Hepatocyte (in vitro differentiated cells): ENCODE data around the gene HEBP1. TPM values are rescaled to one million over a fixed set of nuclear protein-coding genes. Genes with fewer than 3 reads are reported as not detected.

Experiments used
- DNase-seq: peaks from one replicate; pipeline ENCODE4 v3.0.0-alpha.2; 2016; ENCODE audit warnings: low spot score
- H2AFZ ChIP-seq: fragments of 200-600 bp; sonication (generic); 2 replicates; pipeline ENCODE4 v1.6.0; 2016; ENCODE audit warnings: antibody characterized with exemption, mild to moderate bottlenecking
- H3K27ac ChIP-seq: fragments of 200-600 bp; sonication (generic); 2 replicates; pipeline ENCODE4 v1.5.1; 2016; ENCODE audit warnings: mild to moderate bottlenecking
- H3K27me3 ChIP-seq: fragments of 200-600 bp; sonication (generic); 2 replicates; pipeline ENCODE4 v1.6.1; 2016
- H3K36me3 ChIP-seq: fragments of 200-600 bp; sonication (generic); replicated peaks from 2 replicates; pipeline ENCODE4 v1.5.1; 2016; ENCODE audit warnings: low read depth; ENCODE audit not compliant: insufficient read depth
- H3K4me1 ChIP-seq: fragments of 200-600 bp; sonication (generic); 2 replicates; pipeline ENCODE4 v1.5.1; 2016; ENCODE audit warnings: mild to moderate bottlenecking, moderate library complexity; ENCODE audit not compliant: insufficient read depth
- H3K4me2 ChIP-seq: fragments of 200-600 bp; sonication (generic); 2 replicates; pipeline ENCODE4 v1.6.0; 2016
- H3K4me3 ChIP-seq: fragments of 200-600 bp; sonication (generic); 2 replicates; pipeline ENCODE4 v1.5.1; 2016; ENCODE audit warnings: mild to moderate bottlenecking
- H3K79me2 ChIP-seq: fragments of 200-600 bp; sonication (generic); 2 replicates; pipeline ENCODE4 v1.6.0; 2017; ENCODE audit warnings: mild to moderate bottlenecking
- H3K9me2 ChIP-seq: fragments of 200-600 bp; sonication (generic); replicated peaks from 2 replicates; pipeline ENCODE4 v1.6.0; 2017; ENCODE audit warnings: mild to moderate bottlenecking; ENCODE audit not compliant: insufficient read depth
- H3K9me3 ChIP-seq: fragments of 200-600 bp; sonication (generic); 2 replicates; pipeline ENCODE4 v1.5.1; 2016; ENCODE audit warnings: low read depth, mild to moderate bottlenecking
- H4K20me1 ChIP-seq: fragments of 200-600 bp; sonication (generic); 2 replicates; pipeline ENCODE4 v1.6.0; 2016; ENCODE audit warnings: mild to moderate bottlenecking; ENCODE audit not compliant: insufficient read depth, poor library complexity, severe bottlenecking
- EZH2 ChIP-seq: fragments of 200-600 bp; sonication (generic); IDR thresholded peaks from 2 replicates; pipeline ENCODE4 v1.6.1; 2016; ENCODE audit warnings: antibody characterized with exemption, mild to moderate bottlenecking, borderline replicate concordance
- EZH2phosphoT487 ChIP-seq: fragments of 200-600 bp; sonication (generic); IDR thresholded peaks from one replicate; pipeline ENCODE4 v1.6.1; 2018; ENCODE audit warnings: antibody characterized with exemption, mild to moderate bottlenecking, low read depth, moderate library complexity; ENCODE audit not compliant: unreplicated experiment, severe bottlenecking
- WGBS: methylation state at CpG from one replicate; pipeline ENCODE4 v1.1.6; 2016; ENCODE audit warnings: low lambda C conversion rate; ENCODE audit errors: missing lambda C conversion rate; 5-methylcytosine and 5-hydroxymethylcytosine counted together
- polyA plus RNA-seq: library from polyadenylated mRNA; unstranded; fragments of >200 nt; fragmentation: Nextera tagmentation; extraction: Ambion mirVana; gene quantifications from 2 replicates; pipeline ENCODE4 v1.2.1, GENCODE V29; 2016
- total RNA-seq: library from RNA; depleted of rRNA; stranded (reverse); fragments of >200 nt; gene quantifications from 2 replicates; pipeline ENCODE4 v1.2.3, GENCODE V29; 2014
- TF ChIP-seq, protein P1 (sequence below): fragments of 200-600 bp; sonication (generic); IDR thresholded peaks from 2 replicates; pipeline ENCODE4 v1.5.1; 2016; ENCODE audit warnings: antibody characterized with exemption, mild to moderate bottlenecking; ENCODE audit not compliant: poor library complexity

The HEBP1 gene
- total and polyA plus RNA-seq, 2 experiments from 2014 or later: 30.1 to 89.5 TPM

DNA sequence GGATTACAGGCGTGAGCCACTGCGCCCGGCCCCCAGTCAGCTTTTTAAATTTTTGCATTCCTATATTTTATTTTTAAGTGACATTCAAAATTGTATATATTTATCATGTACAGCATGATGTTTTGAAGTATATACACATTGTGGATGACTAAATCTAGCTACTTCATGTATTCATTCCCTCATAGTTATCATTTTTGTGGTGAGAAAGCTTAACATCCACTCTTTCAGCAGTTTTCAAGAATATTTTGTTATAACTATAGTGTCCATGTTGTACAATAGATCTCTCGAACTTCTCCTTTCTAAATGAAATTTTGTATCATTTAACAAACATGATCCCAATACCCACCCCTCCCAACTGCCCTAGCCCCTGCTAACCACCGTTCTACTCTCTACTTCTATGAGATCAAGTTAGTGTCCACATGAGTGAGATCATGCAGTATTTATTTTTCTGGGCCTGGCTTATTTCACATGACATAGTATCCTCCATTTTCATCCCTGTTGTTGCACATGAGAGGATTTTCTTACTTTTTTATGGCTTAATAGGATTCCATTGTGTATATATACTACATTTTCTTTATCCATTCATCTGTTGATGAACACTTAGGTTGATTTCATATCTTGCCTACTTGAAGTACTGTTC is 8.8 kb upstream of the HEBP1 start:
- Histone ChIP-seq H2AFZ (no peak overlapping the region), H3K4me2 (no peak overlapping the region), H3K36me3 (no peaks in the 10 kb centered on the region), H3K27me3 (no peaks in the 10 kb centered on the region), H3K27ac (no peak overlapping the region), H3K9me3 (no peaks in the 10 kb centered on the region), H3K79me2 (no peaks in the 10 kb centered on the region), H3K9me2 (no peaks in the 10 kb centered on the region), H3K4me1 (no peaks in the 10 kb centered on the region), H3K4me3 (no peak overlapping the region), H4K20me1 (no peaks in the 10 kb centered on the region)
- no peak for DNase-seq
- TF ChIP-seq EZH2phosphoT487 (no peak), EZH2 (no peak)
- TF ChIP-seq, protein P1, sequence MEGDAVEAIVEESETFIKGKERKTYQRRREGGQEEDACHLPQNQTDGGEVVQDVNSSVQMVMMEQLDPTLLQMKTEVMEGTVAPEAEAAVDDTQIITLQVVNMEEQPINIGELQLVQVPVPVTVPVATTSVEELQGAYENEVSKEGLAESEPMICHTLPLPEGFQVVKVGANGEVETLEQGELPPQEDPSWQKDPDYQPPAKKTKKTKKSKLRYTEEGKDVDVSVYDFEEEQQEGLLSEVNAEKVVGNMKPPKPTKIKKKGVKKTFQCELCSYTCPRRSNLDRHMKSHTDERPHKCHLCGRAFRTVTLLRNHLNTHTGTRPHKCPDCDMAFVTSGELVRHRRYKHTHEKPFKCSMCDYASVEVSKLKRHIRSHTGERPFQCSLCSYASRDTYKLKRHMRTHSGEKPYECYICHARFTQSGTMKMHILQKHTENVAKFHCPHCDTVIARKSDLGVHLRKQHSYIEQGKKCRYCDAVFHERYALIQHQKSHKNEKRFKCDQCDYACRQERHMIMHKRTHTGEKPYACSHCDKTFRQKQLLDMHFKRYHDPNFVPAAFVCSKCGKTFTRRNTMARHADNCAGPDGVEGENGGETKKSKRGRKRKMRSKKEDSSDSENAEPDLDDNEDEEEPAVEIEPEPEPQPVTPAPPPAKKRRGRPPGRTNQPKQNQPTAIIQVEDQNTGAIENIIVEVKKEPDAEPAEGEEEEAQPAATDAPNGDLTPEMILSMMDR: no peak
- 85% methylated on average over 5 of the region's 5 CpGs for WGBS

DNA sequence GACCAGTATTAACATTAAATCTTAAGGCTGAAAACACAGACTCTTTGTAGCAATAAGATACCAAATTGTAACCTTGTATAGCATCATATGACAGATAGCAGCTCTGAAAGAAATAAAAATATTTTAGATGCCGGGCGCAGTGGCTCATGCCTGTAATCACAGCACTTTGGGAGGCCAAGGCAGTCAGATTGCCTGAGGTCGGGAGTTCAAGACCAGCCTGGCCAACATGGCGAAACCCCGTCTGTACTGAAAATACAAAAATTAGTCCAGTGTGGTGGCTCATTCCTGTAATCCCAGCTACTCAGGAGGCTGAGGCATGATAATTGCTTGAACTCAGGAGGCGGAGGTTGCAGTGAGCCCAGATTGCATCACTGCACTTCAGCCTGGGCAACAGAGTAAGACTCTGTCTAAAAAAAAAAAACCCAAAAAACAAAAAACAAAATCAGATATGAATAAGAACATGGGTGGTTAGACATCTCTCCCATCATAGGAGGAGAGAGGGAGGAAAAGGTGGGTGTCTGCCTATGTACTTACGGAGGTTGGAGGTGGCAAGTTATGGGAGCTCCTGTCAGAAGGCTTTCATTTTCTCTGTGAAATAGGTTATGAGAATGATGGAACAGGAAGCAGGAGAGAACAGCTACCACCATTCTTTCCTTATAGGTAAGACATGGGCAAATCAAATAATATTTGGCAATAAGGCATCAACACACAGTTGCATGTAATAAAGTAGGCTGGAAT is 7.6 kb upstream of the HEBP1 start:
- no peak overlapping the region for H2AFZ ChIP-seq
- no peaks in the 10 kb centered on the region for H3K27me3 ChIP-seq
- WGBS: 89% methylated on average over 7 of the region's 7 CpGs
- H3K4me1 ChIP-seq: no peaks in the 10 kb centered on the region
- H4K20me1 ChIP-seq: no peaks in the 10 kb centered on the region
- no peak overlapping the region for H3K27ac ChIP-seq
- no peak overlapping the region for H3K4me3 ChIP-seq
- TF ChIP-seq EZH2phosphoT487 (no peak), EZH2 (no peak)
- TF ChIP-seq, protein P1: no peak
- DNase-seq: no peak
- H3K36me3 ChIP-seq: no peaks in the 10 kb centered on the region
- no peaks in the 10 kb centered on the region for H3K9me2 ChIP-seq
- no peak overlapping the region for H3K4me2 ChIP-seq
- no peaks in the 10 kb centered on the region for H3K79me2 ChIP-seq
- no peaks in the 10 kb centered on the region for H3K9me3 ChIP-seq

DNA sequence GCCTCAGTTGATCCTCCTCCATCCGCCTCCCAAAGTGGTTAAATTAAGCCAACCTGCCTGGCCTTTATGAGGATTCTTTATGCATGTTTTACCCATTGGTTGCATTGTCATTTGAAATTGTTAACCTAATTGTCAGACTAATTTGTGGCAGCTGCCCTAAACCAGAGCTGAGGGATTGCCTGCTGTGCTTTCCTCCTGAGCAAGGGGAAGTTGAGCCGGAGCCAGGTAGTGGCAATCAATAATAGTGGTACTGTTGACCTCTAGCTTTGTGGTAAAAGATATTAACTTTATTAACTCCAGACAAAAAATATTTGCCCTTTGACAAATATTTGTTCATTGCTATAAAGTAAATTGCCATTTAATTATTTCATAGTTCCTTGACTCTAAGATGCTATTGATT is 5.6 kb upstream of the HEBP1 start:
- H3K79me2 ChIP-seq: peaks cover 6% of the 10 kb centered on the region
- peaks cover 4% of the 10 kb centered on the region for H3K4me1 ChIP-seq
- no peaks in the 10 kb centered on the region for H3K9me2 ChIP-seq
- H3K9me3 ChIP-seq: no peaks in the 10 kb centered on the region
- no peaks in the 10 kb centered on the region for H3K27me3 ChIP-seq
- H3K36me3 ChIP-seq: no peaks in the 10 kb centered on the region
- 78% methylated on average over 2 of the region's 2 CpGs for WGBS
- no peak overlapping the region for H3K4me2 ChIP-seq
- H3K4me3 ChIP-seq: no peak overlapping the region
- no peaks in the 10 kb centered on the region for H4K20me1 ChIP-seq
- no peak overlapping the region for H2AFZ ChIP-seq
- TF ChIP-seq, protein P1: no peak
- TF ChIP-seq EZH2: no peak
- TF ChIP-seq EZH2phosphoT487: no peak
- H3K27ac ChIP-seq: no peak overlapping the region
- no peak for DNase-seq
